ENCODE data around the gene HGFAC. TPM values are rescaled to one million over a fixed set of nuclear protein-coding genes. Genes with fewer than 3 reads are reported as not detected.

The HGFAC gene
- total and polyA plus RNA-seq, 8 donors, result 0.50 to 3.4 (median 1.2) TPM; not detected in 5

- TF ChIP-seq POLR2AphosphoS5 (IDR thresholded peaks at IDR 0.05), result no peak
- TF ChIP-seq CTCF (IDR thresholded peaks at IDR 0.05), result no peak
- no peak for TF ChIP-seq EP300 (IDR thresholded peaks at IDR 0.05)
- TF ChIP-seq POLR2A (IDR thresholded peaks at IDR 0.05), result no peak
- H3K9me3 ChIP-seq, result no peaks in the 10 kb centered on the region
- DNase-seq, result no peak
- no peak overlapping the region for H3K4me3 ChIP-seq
- H3K4me1 ChIP-seq, result peaks cover 4 to 18% (median 14%) of the 10 kb centered on the region in 4 donors
- no peaks in the 10 kb centered on the region for H3K36me3 ChIP-seq
- intact Hi-C loops (cut with DNase I; ENCODE audit: low total_unique reads), result no loop called here
- WGBS, 5 donors, result 93 to 96% (median 94%) methylated on average over 5 to 22 of the region's 22 CpGs
- H3K27me3 ChIP-seq, result no peaks in the 10 kb centered on the region
- H3K27ac ChIP-seq, result no peak overlapping the region
Measured at GRCh38 chr4:3446631-3447320, 5.0 kb downstream of the HGFAC start.

- no peak overlapping the region for H3K27ac ChIP-seq
- H3K27me3 ChIP-seq, result no peaks in the 10 kb centered on the region
- intact Hi-C loops (cut with DNase I; ENCODE audit: low total_unique reads), result no loop called here
- no peak for DNase-seq
- H3K4me1 ChIP-seq, result peaks cover 5 to 25% (median 20%) of the 10 kb centered on the region in 4 donors
- H3K36me3 ChIP-seq, result no peaks in the 10 kb centered on the region
- H3K4me3 ChIP-seq, result no peak overlapping the region
- 92 to 96% (median 93%) methylated on average over 40 to 53 of the region's 53 CpGs for whole genome bisulfite sequencing, 5 donors
- TF ChIP-seq POLR2AphosphoS5 (IDR thresholded peaks at IDR 0.05) (no peak), CTCF (IDR thresholded peaks at IDR 0.05) (no peak), POLR2A (IDR thresholded peaks at IDR 0.05) (no peak), EP300 (IDR thresholded peaks at IDR 0.05) (no peak)
- H3K9me3 ChIP-seq, result no peaks in the 10 kb centered on the region
Measured at GRCh38 chr4:3447431-3448395, 5.9 kb downstream of the HGFAC start.

- intact Hi-C loops (cut with DNase I; ENCODE audit: low total_unique reads), result no loop called here
- WGBS, 5 donors, result 91 to 97% (median 93%) methylated on average over 19 to 21 of the region's 21 CpGs
- no peak for TF ChIP-seq POLR2AphosphoS5 (IDR thresholded peaks at IDR 0.05)
Measured at GRCh38 chr4:3449047-3449573, 7.3 kb downstream of the HGFAC start.

GRCh38 chr4:3449574-3450534, 8.1 kb downstream of the HGFAC start:
- peak in 1 of 2 donors; percentile 52 for DNase-seq
- intact Hi-C loops (cut with DNase I; ENCODE audit: low total_unique reads), result no loop called here

More at GRCh38 chr4:3449047-3449573, 7.3 kb downstream of the HGFAC start:
- no peak overlapping the region for H3K27ac ChIP-seq
- H3K36me3 ChIP-seq, result no peaks in the 10 kb centered on the region
- peaks cover 5 to 18% (median 12%) of the 10 kb centered on the region in 4 donors for H3K4me1 ChIP-seq
- H3K9me3 ChIP-seq, result no peaks in the 10 kb centered on the region
- DNase-seq, result no peak
- H3K4me3 ChIP-seq, result no peak overlapping the region
- H3K27me3 ChIP-seq, result no peaks in the 10 kb centered on the region

More at GRCh38 chr4:3449574-3450534, 8.1 kb downstream of the HGFAC start:
- Histone ChIP-seq H3K9me3 (peaks cover 0 to 4% (median under 1%) of the 10 kb centered on the region in 4 donors), H3K4me1 (peaks cover 5 to 18% (median 12%) of the 10 kb centered on the region in 4 donors), H3K27ac (no peak overlapping the region), H3K27me3 (no peaks in the 10 kb centered on the region), H3K36me3 (no peaks in the 10 kb centered on the region), H3K4me3 (no peak overlapping the region)
- WGBS, 5 donors, result 81 to 87% (median 85%) methylated on average over 27 to 35 of the region's 35 CpGs
- no peak for TF ChIP-seq CTCF (IDR thresholded peaks at IDR 0.05)
- no peak for TF ChIP-seq EP300 (IDR thresholded peaks at IDR 0.05)
